NT2/D1 (cell line): ENCODE results near the gene DMXL2.

Experiments
- SUZ12 ChIP-seq: IDR thresholded peaks from 2 replicates; pipeline ENCODE4 v1.6.1; 2011; ENCODE audit not compliant: insufficient read length, insufficient read depth; ENCODE audit errors: extremely low read depth
- ZNF274 ChIP-seq: IDR thresholded peaks from 2 replicates; pipeline ENCODE4 v1.6.1; 2011; ENCODE audit warnings: mild to moderate bottlenecking, low read depth, low read length

DNA sequence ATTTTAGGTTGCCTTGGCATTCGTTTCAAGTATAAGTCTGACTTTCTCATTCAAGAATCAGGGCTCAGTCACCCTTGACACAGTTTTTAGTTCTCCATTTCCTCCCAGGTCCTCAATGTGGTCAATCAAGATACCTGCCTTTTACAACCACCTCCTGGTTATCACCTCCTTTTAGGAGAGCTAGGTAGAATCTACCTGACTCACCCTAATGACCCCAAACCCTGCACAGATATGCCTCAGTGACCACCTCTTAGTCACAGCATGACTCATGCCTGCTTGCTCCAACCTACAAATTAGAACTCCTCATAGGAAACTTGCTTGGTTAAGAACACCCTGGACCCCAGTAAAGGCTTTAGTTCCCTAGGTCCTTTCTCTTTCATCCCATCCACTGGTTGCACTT, 22.5 kb downstream of the DMXL2 start:
- no peak for TF ChIP-seq SUZ12
- TF ChIP-seq ZNF274 = no peak
